IMR-90 (cell line): ENCODE results near the gene TMPRSS2. TPM values are rescaled to one million over a fixed set of nuclear protein-coding genes. Genes with fewer than 3 reads are reported as not detected.

Source experiments
- ATAC-seq: fragments of 200-7000 bp; cut with Tn5 transposase; 2 replicates; pipeline ENCODE4 v1.9.1; 2020; ENCODE audit warnings: low read depth, mild to moderate bottlenecking, moderate library complexity
- BruUV-seq: library from RNA; stranded (reverse); fragments of 400-500 nt; replicated peaks from 2 replicates; lab custom pipeline; 2021; lab: Mats Ljungman, UMichigan
- CTCF ChIA-PET: fragments of 300-600 bp; formaldehyde crosslinking; extraction: SDS; loops from one replicate; lab custom pipeline; 2021; ENCODE audit warnings: antibody characterized with exemption; lab: Yijun Ruan, JAX
- POLR2A ChIA-PET: fragments of 300-600 bp; sonication (Branson Sonifier 250); formaldehyde crosslinking; loops from one replicate; lab custom pipeline; 2022; ENCODE audit warnings: antibody characterized with exemption; ENCODE audit not compliant: unreplicated experiment; lab: Charles Lee
- DNase-seq: peaks from one replicate; pipeline ENCODE4 v3.0.0; 2013
- H2AFZ ChIP-seq: replicated peaks from 2 replicates; pipeline ENCODE3; 2013; ENCODE audit warnings: low read length, mild to moderate bottlenecking; ENCODE audit not compliant: poor library complexity
- H2AK5ac ChIP-seq: 2 replicates; pipeline ENCODE4 v1.6.1; 2013; ENCODE audit warnings: low read depth, low read length, inconsistent platforms
- H2AK9ac ChIP-seq: replicated peaks from 2 replicates; pipeline ENCODE3; 2013; ENCODE audit warnings: mild to moderate bottlenecking, low read depth, low read length, moderate library complexity; ENCODE audit not compliant: poor library complexity
- H2BK120ac ChIP-seq: 2 replicates; pipeline ENCODE4 v1.6.1; 2013; ENCODE audit warnings: low read depth, low read length, inconsistent platforms
- H2BK15ac ChIP-seq: 3 replicates; pipeline ENCODE4 v1.6.1; 2013; ENCODE audit warnings: low read depth, low read length, inconsistent platforms
- H2BK20ac ChIP-seq: 2 replicates; pipeline ENCODE4 v1.6.1; 2013; ENCODE audit warnings: low read depth, mild to moderate bottlenecking, inconsistent platforms, low read length, moderate library complexity
- H2BK5ac ChIP-seq: 2 replicates; pipeline ENCODE4 v1.6.1; 2013; ENCODE audit warnings: mild to moderate bottlenecking, low read depth, low read length, inconsistent platforms; ENCODE audit not compliant: poor library complexity, severe bottlenecking
- H3K14ac ChIP-seq: replicated peaks from 2 replicates; pipeline ENCODE4 v1.6.1; 2013; ENCODE audit warnings: low read depth, low read length, inconsistent platforms
- H3K18ac ChIP-seq: 2 replicates; pipeline ENCODE4 v1.6.1; 2013; ENCODE audit warnings: low read depth, low read length, control low read depth
- H3K23ac ChIP-seq: 2 replicates; pipeline ENCODE4 v1.6.1; 2013; ENCODE audit warnings: low read depth, low read length, inconsistent platforms
- H3K27ac ChIP-seq: 2 replicates; pipeline ENCODE4 v1.5.1; 2013; ENCODE audit warnings: mild to moderate bottlenecking, control low read depth, low read length; ENCODE audit not compliant: insufficient read depth
- H3K27me3 ChIP-seq: 2 replicates; pipeline ENCODE4 v1.6.1; 2013; ENCODE audit warnings: low read length; ENCODE audit not compliant: control insufficient read depth, insufficient read depth
- H3K36me3 ChIP-seq: 2 replicates; pipeline ENCODE4 v1.6.1; 2013; ENCODE audit warnings: low read length, mixed read lengths; ENCODE audit not compliant: control insufficient read depth, insufficient read depth
- H3K4ac ChIP-seq: 2 replicates; pipeline ENCODE4 v1.6.1; 2013; ENCODE audit warnings: low read depth, low read length, inconsistent platforms
- H3K4me1 ChIP-seq: 2 replicates; pipeline ENCODE4 v1.6.1; 2013; ENCODE audit warnings: low read length, mixed read lengths; ENCODE audit not compliant: control insufficient read depth, insufficient read depth
- H3K4me2 ChIP-seq: 2 replicates; pipeline ENCODE4 v1.6.1; 2013; ENCODE audit warnings: low read depth, mild to moderate bottlenecking, control low read depth, low read length, moderate library complexity
- H3K4me3 ChIP-seq: 2 replicates; pipeline ENCODE4 v1.5.1; 2013; ENCODE audit warnings: low read depth, mild to moderate bottlenecking, control low read depth, low read length, moderate library complexity; ENCODE audit not compliant: insufficient read depth
- H3K56ac ChIP-seq: 2 replicates; pipeline ENCODE4 v1.6.1; 2013; ENCODE audit warnings: low read length, inconsistent platforms; ENCODE audit not compliant: insufficient read depth; ENCODE audit errors: extremely low read depth
- H3K79me1 ChIP-seq, 2 experiments: 2 replicates each; pipeline ENCODE4 v1.6.1; 2013; ENCODE audit warnings: low read length in 2 of 2, inconsistent platforms in 1 of 2, low read depth in 1 of 2
- H3K9ac ChIP-seq: 2 replicates; pipeline ENCODE4 v1.6.1; 2013; ENCODE audit warnings: low read depth, low read length, control low read depth
- H3K9me1 ChIP-seq: 2 replicates; pipeline ENCODE4 v1.6.1; 2013; ENCODE audit warnings: low read length, inconsistent platforms; ENCODE audit not compliant: insufficient read depth
- H3K9me3 ChIP-seq: 2 replicates; pipeline ENCODE4 v1.6.1; 2013; ENCODE audit warnings: low read length; ENCODE audit not compliant: control insufficient read depth, insufficient read depth
- H4K20me1 ChIP-seq: 2 replicates; pipeline ENCODE4 v1.6.1; 2013; ENCODE audit warnings: low read length, inconsistent platforms; ENCODE audit not compliant: insufficient read depth
- H4K5ac ChIP-seq: 2 replicates; pipeline ENCODE4 v1.6.1; 2013; ENCODE audit warnings: mild to moderate bottlenecking, low read depth, low read length, control low read depth
- H4K8ac ChIP-seq, 2 experiments: 2 replicates each; pipeline ENCODE4 v1.6.1; 2013; ENCODE audit warnings: low read depth in 2 of 2, low read length in 2 of 2, control low read depth in 1 of 2, inconsistent platforms in 1 of 2
- H4K91ac ChIP-seq: 2 replicates; pipeline ENCODE4 v1.6.1; 2013; ENCODE audit warnings: low read depth, low read length, inconsistent platforms; ENCODE audit not compliant: insufficient read depth
- MAFK ChIP-seq: IDR thresholded peaks from 2 replicates; pipeline ENCODE4 v1.6.1; 2012; ENCODE audit warnings: low read depth, low read length, improper control_type of control experiment
- MXI1 ChIP-seq: IDR thresholded peaks from 2 replicates; pipeline ENCODE4 v1.6.1; 2012; ENCODE audit warnings: low read depth, mild to moderate bottlenecking, low read length, moderate library complexity, borderline replicate concordance
- RCOR1 ChIP-seq: IDR thresholded peaks from 2 replicates; pipeline ENCODE4 v1.6.1; 2012; ENCODE audit warnings: mild to moderate bottlenecking, low read length, improper control_type of control experiment; ENCODE audit not compliant: insufficient replicate concordance
- WGBS, 2 experiments: methylation state at CpG; one replicate each; pipeline versions ENCODE4 v1.1.5 to v1.1.7; 2013; ENCODE audit warnings: missing lambda C conversion rate in 2 of 2; ENCODE audit not compliant: insufficient read length in 1 of 2; ENCODE audit errors: extremely low coverage in 2 of 2; 5-methylcytosine and 5-hydroxymethylcytosine counted together
- dilution Hi-C: fragments of 300-500 bp; cut with HindIII; formaldehyde crosslinking; loops from one replicate; pipeline ENCODE4 v1.14.3; 2018; ENCODE audit warnings: low sequenced_read_pairs; ENCODE audit not compliant: unreplicated experiment
- in situ Hi-C: fragments of 300-500 bp; cut with MboI; formaldehyde crosslinking; loops from 3 replicates; pipeline ENCODE4 v1.14.3; 2019; ENCODE audit warnings: low sequenced_read_pairs, inconsistent platforms, mixed read lengths
- intact Hi-C: fragments of 100-400 bp; cut with micrococcal nuclease; formaldehyde crosslinking; loops from 2 replicates; pipeline ENCODE4 v1.10.0; 2022
- polyA plus RNA-seq, 3 experiments: library from polyadenylated mRNA; depleted of rRNA; stranded (reverse); fragments of >200 nt; gene quantifications; 2 replicates each; pipeline ENCODE4 v1.2.3, GENCODE V29; 2012; ENCODE audit warnings: low replicate concordance in 1 of 3
- total RNA-seq: library from RNA; depleted of rRNA; stranded (reverse); fragments of >200 nt; gene quantifications from 2 replicates; pipeline ENCODE4 v1.2.3, GENCODE V29; 2012

TMPRSS2 gene
- total and polyA plus RNA-seq, 2 of the 4 experiments (the other 2 are of a cell fraction): not detected

GRCh38 chr21:41511858-41512257, 3.9 kb upstream of the TMPRSS2 start:
- dilution Hi-C loops (no loop called here), intact Hi-C loops (no loop called here), in situ Hi-C loops (loop anchor here (10.0 kb wide), 1 partner anchor 107 kb away; no protein-coding TSS in a partner anchor)
- H4K8ac ChIP-seq: no peak overlapping the region
- peaks cover 36% of the 10 kb centered on the region for H3K27me3 ChIP-seq
- CTCF ChIA-PET: no interaction called here
- H2AK5ac ChIP-seq: no peak overlapping the region
- H3K36me3 ChIP-seq: no peaks in the 10 kb centered on the region
- no peak overlapping the region for H2BK20ac ChIP-seq
- H3K9ac ChIP-seq: no peak overlapping the region
- no peaks in the 10 kb centered on the region for H3K79me1 ChIP-seq
- no peak overlapping the region for H4K91ac ChIP-seq
- no peak overlapping the region for H2AK9ac ChIP-seq
- no peaks in the 10 kb centered on the region for H4K20me1 ChIP-seq
- H3K4me1 ChIP-seq: no peaks in the 10 kb centered on the region
- H3K4ac ChIP-seq: no peak overlapping the region
- no peak for TF ChIP-seq MXI1
- TF ChIP-seq MAFK: no peak
- TF ChIP-seq RCOR1: no peak
- BruUV-seq: no TSS peak
- no peak overlapping the region for H4K5ac ChIP-seq
- ATAC-seq (no peak), DNase-seq (no peak)
- POLR2A ChIA-PET: no interaction called here
- H3K14ac ChIP-seq: no peak overlapping the region
- no peak overlapping the region for H2BK120ac ChIP-seq
- no peaks in the 10 kb centered on the region for H3K9me1 ChIP-seq
- no CpG with 5 or more reads among the region's 7 CpGs for WGBS, 2 experiments
- H3K23ac ChIP-seq: no peak overlapping the region
- H3K4me3 ChIP-seq: no peak overlapping the region
- H3K27ac ChIP-seq: no peak overlapping the region
- H3K18ac ChIP-seq: no peak overlapping the region
- no peak overlapping the region for H3K56ac ChIP-seq
- no peak overlapping the region for H3K4me2 ChIP-seq
- H2BK5ac ChIP-seq: no peak overlapping the region
- no peaks in the 10 kb centered on the region for H3K9me3 ChIP-seq
- H2BK15ac ChIP-seq: no peak overlapping the region
- no peak overlapping the region for H2AFZ ChIP-seq
